ENCODE results near the gene UBR4. TPM values are rescaled to one million over a fixed set of nuclear protein-coding genes. Genes with fewer than 3 reads are reported as not detected.
"Not testable (repeated sequence)": the region's sequence is repeated elsewhere in the genome, so short reads cannot be mapped to it uniquely, and the experiment has no call there.

UBR4 gene
- polyA plus RNA-seq, 1 donor = 150 TPM

DNA sequence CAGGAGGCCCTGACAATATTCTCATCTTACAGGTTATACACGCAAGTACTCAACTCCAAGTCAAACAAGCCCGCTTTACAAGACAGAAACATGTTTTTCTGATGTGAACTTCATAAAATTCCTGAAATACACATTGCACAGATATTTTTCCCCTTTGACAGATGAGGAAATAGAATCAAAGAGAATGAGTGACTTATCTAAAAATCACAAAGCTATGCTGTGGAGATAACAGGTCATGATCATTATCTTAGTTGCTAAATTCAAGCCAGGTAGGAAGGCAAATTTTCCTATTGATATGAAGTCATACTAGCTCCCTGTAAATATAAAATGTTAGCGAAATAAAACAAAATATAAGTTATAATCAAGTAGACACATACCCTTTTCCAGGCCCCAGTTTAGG is 18.3 kb downstream of the UBR4 start:
- DNase-seq = no peak

DNA sequence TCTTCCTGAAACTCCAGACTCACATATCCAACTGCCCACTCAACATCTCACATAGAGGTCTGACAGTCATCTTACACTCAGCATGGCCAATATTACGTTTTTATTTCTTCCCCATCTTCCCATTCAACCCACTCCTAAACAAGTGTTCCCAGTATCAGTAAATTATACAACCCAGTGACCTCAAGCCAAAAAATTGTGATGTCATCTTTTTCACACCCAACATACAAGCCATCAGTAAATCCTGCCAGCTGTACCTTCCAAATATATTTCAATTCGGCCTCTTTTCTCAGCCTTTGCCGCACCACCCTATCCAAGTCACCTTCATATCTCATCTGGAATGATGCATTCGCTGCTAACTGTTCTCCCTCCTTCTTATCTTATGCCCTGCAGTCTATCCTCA is 19.6 kb downstream of the UBR4 start:
- no peak for DNase-seq

GRCh38 chr1:19189270-19189669 is 20.8 kb downstream of the UBR4 start:
- no peak for DNase-seq

- DNase-seq = no peak
Measured at GRCh38 chr1:19187852-19188251, 22.2 kb downstream of the UBR4 start.

DNA sequence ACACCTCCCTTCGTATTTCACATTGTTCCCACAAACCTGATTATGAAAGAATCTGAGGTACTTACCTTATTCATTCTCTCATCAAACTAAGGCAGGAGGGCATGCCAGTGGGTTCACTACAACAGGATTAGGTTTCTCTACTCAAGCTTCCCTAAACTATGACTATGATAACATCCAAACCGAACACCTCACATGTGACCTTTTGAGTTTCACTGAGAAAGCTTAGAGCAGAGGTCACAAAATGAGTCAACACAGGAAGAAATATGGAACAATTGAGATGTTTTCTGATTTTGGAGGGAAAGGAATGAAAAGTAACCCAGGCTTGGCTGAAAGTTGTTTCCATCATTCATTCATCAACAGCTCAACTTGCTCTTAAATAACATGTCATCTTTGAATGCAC is 24.1 kb downstream of the UBR4 start:
- DNase-seq = no peak

- DNase-seq = no peak
Measured at GRCh38 chr1:19182223-19182622, 27.8 kb downstream of the UBR4 start.

DNA sequence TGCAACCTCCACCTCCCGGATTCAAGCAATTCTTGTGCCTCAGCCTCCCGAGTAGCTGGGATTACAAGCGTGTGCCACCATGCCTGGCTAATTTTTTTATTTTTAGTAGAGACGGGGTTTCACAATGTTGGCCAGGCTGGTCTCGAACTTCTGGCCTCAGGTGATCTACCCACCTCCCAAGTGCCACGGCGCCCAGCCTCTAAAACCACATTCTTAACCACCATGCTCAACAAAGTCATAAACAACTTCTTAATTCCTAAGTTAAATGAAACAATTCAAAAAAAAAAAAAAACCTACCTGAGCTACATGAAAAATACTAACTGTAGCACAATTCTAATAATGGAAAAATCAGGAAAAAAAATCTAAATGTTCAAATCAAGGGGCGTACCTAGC is 29.8 kb downstream of the UBR4 start:
- DNase-seq = not testable (repeated sequence)

DNA sequence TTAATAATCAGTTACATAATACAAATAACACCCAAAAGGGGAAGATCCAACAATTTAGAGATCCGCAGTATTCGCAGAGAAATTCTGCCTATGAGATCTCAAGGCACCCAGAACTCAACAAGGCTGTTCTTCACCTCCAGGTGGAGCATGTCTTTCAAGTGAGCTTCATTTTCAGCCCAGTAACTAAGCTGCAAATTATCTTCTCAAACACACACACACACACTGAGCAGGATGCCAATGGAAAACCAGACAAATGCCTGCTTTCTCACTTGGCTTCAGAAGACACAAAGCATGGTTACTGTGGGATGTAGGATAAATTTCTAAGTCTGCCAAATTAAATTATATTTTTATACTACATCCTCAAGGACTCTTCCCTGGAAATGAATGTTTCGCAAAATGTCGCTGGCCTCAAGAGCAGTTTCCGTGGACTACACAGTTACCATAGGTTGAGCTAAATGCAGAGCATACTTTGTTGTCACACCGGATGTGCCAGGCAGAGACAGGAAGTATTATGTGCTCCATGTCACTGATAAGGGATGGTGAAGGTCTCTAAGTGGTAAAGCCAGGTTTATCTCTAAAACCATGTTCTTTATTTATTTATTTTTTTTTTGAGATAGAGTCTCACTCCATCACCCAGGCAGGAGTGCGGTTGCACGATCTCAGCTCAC is 30.3 kb downstream of the UBR4 start:
- DNase-seq = peak; percentile 3

- DNase-seq = no peak
Measured at GRCh38 chr1:19178734-19179398, 31.2 kb downstream of the UBR4 start.

DNA sequence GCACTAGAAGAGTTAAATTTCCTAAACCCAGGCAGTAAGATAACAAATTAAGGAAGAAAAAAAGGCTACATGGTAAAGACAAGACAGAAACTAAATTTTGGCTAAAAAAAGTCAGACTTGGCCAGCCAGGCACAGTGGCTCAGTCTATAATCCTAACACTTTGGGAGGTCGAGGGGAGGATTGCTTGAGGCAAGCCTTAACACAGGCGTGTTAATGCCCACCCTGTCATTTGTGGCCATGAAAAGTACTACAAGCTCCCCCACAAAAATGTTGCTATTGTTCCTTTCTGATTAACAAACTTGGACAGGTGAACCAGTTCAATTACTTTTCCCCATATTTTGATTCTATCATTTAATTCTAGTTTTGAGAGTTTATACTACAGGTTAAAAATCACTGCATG is 32.3 kb downstream of the UBR4 start:
- DNase-seq = no peak

- DNase-seq = no peak
Measured at GRCh38 chr1:19169642-19170041, 40.4 kb downstream of the UBR4 start.

- DNase-seq = no peak
Measured at GRCh38 chr1:19167140-19167539, 42.9 kb downstream of the UBR4 start.

DNA sequence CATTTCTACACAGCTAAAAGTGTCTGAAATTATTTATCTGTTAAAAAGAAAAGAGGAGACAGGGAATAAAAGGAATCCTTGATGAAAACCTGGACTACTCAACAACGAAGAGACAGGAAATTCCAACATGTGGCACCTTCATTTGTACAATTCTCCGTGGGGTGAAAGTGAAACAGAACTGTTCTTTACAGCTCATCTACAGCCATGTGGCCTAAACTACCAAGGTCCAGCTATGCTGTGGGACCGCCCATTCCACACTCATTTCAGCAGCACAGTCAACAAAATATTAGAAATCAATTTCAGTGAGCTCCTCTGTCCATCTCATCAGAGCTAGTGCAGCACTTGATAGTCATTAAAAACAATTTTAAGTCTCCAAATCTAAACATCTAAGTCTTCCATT is 44.0 kb downstream of the UBR4 start:
- no peak for DNase-seq

- DNase-seq = no peak
Measured at GRCh38 chr1:19165501-19165900, 44.6 kb downstream of the UBR4 start.

DNA sequence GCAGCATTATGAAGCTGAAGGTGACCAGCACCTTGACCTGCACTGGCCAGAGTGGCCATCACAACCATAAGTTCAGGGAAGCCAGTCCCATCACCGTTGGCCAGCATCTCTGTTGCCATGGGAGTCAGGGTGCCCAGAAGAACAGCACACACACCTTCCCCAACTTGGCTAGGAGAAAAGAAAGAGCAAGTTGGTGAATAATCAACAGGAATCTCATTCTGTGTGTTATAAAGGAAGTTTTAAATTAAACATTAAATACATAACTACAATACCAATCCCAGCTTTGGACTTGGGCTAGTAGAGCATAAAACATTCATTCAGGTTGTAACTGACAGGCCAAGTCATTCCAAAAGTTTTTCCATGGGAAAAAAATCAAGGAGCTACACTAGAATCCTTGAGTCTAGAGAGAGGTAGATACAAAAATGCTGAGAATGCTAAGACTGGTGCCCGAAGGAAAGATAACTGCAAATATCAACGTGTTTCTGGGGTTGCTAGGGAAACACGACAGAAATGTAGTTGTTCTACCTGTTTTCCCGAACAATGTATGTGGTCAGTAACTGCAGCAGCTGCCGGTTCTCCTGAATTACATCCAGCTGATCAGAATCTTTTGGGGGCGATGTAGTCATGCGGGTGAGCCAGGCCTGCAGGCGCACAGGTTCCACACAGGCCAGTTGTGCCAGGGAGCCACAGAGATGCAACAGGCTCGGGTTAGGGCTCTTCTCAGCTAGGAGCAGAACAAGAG is 45.6 kb downstream of the UBR4 start:
- peak; percentile 17 for DNase-seq

- DNase-seq = no peak
Measured at GRCh38 chr1:19163261-19163660, 46.8 kb downstream of the UBR4 start.

DNA sequence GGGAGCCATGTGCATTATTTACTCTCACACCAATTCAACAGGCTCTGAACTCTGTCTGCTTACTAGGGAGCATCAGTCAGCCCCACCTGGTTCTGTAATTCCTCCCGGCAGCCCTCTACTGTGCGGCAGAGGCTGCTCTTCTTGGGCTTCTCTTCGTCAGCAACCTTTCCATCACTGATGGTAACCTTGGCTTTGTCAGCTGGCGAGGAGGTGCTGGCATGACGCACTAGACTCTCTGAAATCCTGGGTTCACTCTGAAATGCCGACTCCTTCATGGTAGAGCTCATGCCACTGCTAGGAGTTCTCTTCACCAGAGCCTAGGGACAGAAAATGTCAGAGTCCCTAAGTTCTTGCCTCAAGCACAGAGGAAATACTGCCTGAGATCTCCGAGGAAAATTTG is 49.2 kb downstream of the UBR4 start:
- DNase-seq = no peak

DNA sequence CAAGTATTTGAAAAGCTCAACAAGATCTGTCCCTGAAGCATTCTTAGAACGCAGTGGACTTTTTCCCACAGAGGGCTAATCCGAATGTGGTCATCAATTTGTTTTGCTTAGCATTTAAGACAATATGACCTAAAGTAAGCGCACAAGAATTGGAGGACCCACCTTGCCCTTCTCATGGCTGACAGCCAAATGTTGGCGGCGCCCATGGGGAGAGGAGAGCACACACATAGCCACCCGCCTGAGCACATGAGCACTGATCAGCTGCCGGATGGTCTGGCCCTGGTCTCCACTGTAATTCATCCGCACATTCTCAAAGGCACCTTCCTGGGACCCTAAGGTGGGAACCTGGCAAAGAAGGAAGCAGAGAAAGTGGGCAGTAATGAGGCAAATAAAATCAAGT is 52.4 kb downstream of the UBR4 start:
- no peak for DNase-seq

DNA sequence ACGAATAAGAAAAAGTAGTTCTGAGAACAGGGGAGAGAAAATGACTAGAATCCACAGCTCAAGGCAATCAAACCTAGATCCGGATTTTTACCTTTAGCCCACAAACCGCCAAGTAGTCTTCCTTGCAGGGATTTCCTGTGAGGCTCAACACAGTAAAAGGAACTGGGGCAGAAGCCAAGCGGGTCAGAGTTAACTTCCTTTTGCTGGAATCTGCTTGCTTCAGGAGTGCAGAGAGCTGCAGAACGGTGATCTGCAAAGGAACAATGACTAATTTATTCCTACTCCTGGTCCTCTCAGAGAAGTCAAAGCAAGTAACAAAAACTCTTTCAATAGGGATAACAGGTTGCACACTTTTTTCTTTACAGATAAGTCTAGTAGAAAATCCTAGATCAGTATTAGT is 53.4 kb downstream of the UBR4 start:
- DNase-seq = peak; percentile 22

DNA sequence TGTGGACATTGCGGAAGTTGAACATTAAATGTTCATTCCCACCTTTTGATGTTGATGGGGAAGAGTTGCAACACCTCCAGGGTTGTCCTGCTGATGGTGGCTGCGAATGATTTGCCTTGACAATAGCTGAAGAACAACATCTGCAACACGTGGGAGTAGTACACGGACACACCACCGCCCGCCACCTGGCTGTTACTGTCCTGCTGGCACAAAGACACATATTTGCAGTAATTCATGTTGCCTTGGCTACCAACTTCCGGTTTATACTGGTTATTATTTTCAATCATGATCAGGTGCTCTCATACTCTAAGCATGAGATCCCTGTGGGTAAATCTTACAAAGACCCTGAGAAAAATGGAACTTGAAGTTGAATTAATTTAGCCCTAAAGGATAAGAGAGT is 55.2 kb downstream of the UBR4 start:
- no peak for DNase-seq

DNA sequence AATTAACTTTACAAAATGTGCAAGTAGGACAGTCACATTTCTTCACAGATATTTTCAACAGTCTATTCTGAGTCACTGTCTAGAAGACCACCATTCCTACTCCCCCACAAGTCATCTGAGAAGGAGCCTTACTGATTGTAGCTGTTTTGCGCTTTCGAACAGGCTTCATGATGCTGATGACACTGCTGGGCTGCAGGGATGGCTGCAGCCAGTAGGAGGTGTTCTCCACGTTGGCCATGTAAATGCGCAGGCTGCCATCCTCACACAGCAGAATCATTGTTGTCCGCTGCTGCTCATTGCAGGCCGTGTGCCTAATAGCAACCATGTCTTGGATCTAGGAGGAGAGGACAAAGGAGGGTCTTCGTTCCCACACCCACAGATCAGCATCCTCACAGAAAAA is 56.9 kb downstream of the UBR4 start:
- no peak for DNase-seq

GRCh38 chr1:19151537-19151936 is 58.5 kb downstream of the UBR4 start:
- no peak for DNase-seq

DNA sequence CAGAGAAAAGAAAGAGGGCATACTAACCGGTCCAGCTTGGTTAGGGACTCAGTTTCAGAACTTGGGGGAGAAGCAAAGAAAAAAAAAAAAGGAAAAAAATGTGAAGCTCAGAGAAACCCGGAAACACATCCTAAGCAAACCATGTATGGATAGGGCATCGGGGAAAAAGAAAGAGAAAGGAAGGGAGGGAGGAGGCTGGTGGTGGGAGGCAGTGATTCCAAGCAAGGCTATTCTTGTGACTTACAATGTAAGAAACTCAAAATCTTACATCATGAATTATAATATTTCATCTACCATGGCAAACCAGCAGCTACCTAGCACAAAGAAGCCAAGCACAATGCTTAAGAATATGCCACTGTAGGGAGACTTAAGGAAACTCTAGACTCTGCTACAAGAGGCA is 60.3 kb downstream of the UBR4 start:
- no peak for DNase-seq

- DNase-seq = no peak
Measured at GRCh38 chr1:19140465-19140864, 69.6 kb downstream of the UBR4 start.

All from left kidney (tissue), 2 donors.